GM12878 (cell line): ENCODE measurements around the gene BAG1. TPM values are rescaled to one million over a fixed set of nuclear protein-coding genes. Genes with fewer than 3 reads are reported as not detected.

ENCODE experiments used
- ATF3 ChIP-seq: IDR thresholded peaks from 2 replicates; pipeline ENCODE4 v1.6.1; 2011; ENCODE audit warnings: low read depth, mild to moderate bottlenecking, low read length, moderate library complexity, borderline replicate concordance; ENCODE audit errors: extremely low read depth
- BCL11A ChIP-seq: IDR thresholded peaks from 2 replicates; pipeline ENCODE4 v1.6.1; 2011; ENCODE audit warnings: low read depth, low read length
- CHD4 ChIP-seq: fragments of 200-600 bp; sonication (generic); IDR thresholded peaks from 2 replicates; pipeline ENCODE4 v1.6.1; 2016; ENCODE audit warnings: mild to moderate bottlenecking
- ETV6 ChIP-seq, 2 experiments: fragments of 450-650 bp in 1 of 2; IDR thresholded peaks in 1 of 2; conservative IDR thresholded peaks in 1 of 2; 2 replicates each; pipeline ENCODE4 v1.6.1; 2014; ENCODE audit warnings: antibody characterized with exemption in 1 of 2, borderline replicate concordance in 1 of 2, low read depth in 1 of 2, mild to moderate bottlenecking in 1 of 2, moderate library complexity in 1 of 2
- EZH2 ChIP-seq: IDR thresholded peaks from 2 replicates; pipeline ENCODE4 v1.6.1; 2012; ENCODE audit warnings: low read depth, mild to moderate bottlenecking, control low read depth, inconsistent platforms, low read length, borderline replicate concordance; ENCODE audit not compliant: control insufficient read depth
- HDGF ChIP-seq: fragments of 450-650 bp; IDR thresholded peaks from 2 replicates; pipeline ENCODE4 v1.6.1; 2016; ENCODE audit warnings: antibody characterized with exemption
- MEF2B ChIP-seq: fragments of 450-650 bp; IDR thresholded peaks from 2 replicates; pipeline ENCODE4 v1.6.1; 2018; ENCODE audit warnings: mild to moderate bottlenecking, moderate library complexity; ENCODE audit not compliant: partially characterized antibody, poor library complexity, severe bottlenecking
- NFIC ChIP-seq: IDR thresholded peaks from 2 replicates; pipeline ENCODE4 v1.6.1; 2012; ENCODE audit warnings: low read depth, mild to moderate bottlenecking, inconsistent platforms, low read length, moderate library complexity
- NFXL1 ChIP-seq: fragments of 450-650 bp; IDR thresholded peaks from 2 replicates; pipeline ENCODE4 v1.6.1; 2017; ENCODE audit warnings: antibody characterized with exemption, mild to moderate bottlenecking, borderline replicate concordance
- NFYB ChIP-seq: IDR thresholded peaks from 2 replicates; pipeline ENCODE4 v1.6.1; 2011; ENCODE audit warnings: low read depth, mild to moderate bottlenecking, low read length, improper control_type of control experiment, moderate library complexity; ENCODE audit not compliant: insufficient read depth
- NRF1 ChIP-seq: conservative IDR thresholded peaks from 2 replicates; pipeline ENCODE4 v1.6.1; 2011; ENCODE audit warnings: mild to moderate bottlenecking, low read depth, low read length, improper control_type of control experiment
- PKNOX1 ChIP-seq: fragments of 450-650 bp; IDR thresholded peaks from 2 replicates; pipeline ENCODE4 v1.6.1; 2016; ENCODE audit warnings: mild to moderate bottlenecking
- POLR2AphosphoS2 ChIP-seq: IDR thresholded peaks from 2 replicates; pipeline ENCODE4 v1.6.1; 2011; ENCODE audit warnings: low read depth, mild to moderate bottlenecking, low read length, improper control_type of control experiment, moderate library complexity
- RUNX3 ChIP-seq: IDR thresholded peaks from 2 replicates; pipeline ENCODE4 v1.6.1; 2012; ENCODE audit warnings: low read length, inconsistent platforms
- SIN3A ChIP-seq: IDR thresholded peaks from 2 replicates; pipeline ENCODE4 v1.6.1; 2012; ENCODE audit warnings: low read depth, low read length, improper control_type of control experiment
- YBX1 ChIP-seq: fragments of 450-650 bp; IDR thresholded peaks from 2 replicates; pipeline ENCODE4 v1.6.1; 2016; ENCODE audit warnings: antibody characterized with exemption
- ZNF217 ChIP-seq: fragments of 450-650 bp; IDR thresholded peaks from 2 replicates; pipeline ENCODE4 v1.6.1; 2017; ENCODE audit warnings: antibody characterized with exemption, mild to moderate bottlenecking
- ZSCAN29 ChIP-seq: fragments of 450-650 bp; IDR thresholded peaks from 2 replicates; pipeline ENCODE4 v1.6.1; 2017; ENCODE audit warnings: mild to moderate bottlenecking, moderate library complexity
- polyA plus RNA-seq, 11 experiments: library from polyadenylated mRNA; depleted of rRNA in 4 of 11; unstranded in 6 of 11; stranded (reverse) in 5 of 11; fragments of >200 nt; fragmentation: Nextera tagmentation in 4 of 11; fragmentation: Illumina TruSeq in 1 of 11; extraction: Ambion mirVana in 4 of 11; extraction: Trizol in 1 of 11; gene quantifications; 1 replicate in 1 of 11; 2 replicates in 10 of 11; pipeline versions ENCODE4 v1.2.1 to v1.2.3, GENCODE V29; 2011 to 2016; ENCODE audit warnings: inconsistent platforms in 2 of 11, missing spikeins in 2 of 11, low read depth in 1 of 11
- total RNA-seq, 4 experiments: library from RNA; depleted of rRNA in 3 of 4; stranded (reverse); fragments of >200 nt in 3 of 4; fragmentation: Illumina TruSeq in 1 of 4; extraction: Trizol in 1 of 4; gene quantifications; 2 replicates each; pipeline versions ENCODE4 v1.2.1 to v1.2.3, GENCODE V29; 2013 to 2021
- TF ChIP-seq, protein P1 (sequence below): fragments of 450-650 bp; IDR thresholded peaks from 2 replicates; pipeline ENCODE4 v1.6.1; 2017; ENCODE audit warnings: mild to moderate bottlenecking, moderate library complexity
- TF ChIP-seq, protein P2 (sequence below): fragments of 450-650 bp; IDR thresholded peaks from 2 replicates; pipeline ENCODE4 v1.6.1; 2017; ENCODE audit warnings: mild to moderate bottlenecking
- TF ChIP-seq, protein P3 (sequence below): fragments of 450-650 bp; formaldehyde crosslinking; IDR thresholded peaks from 2 replicates; pipeline ENCODE4 v1.4.0; 2022; ENCODE audit warnings: mild to moderate bottlenecking, moderate library complexity

The BAG1 gene
- total and polyA plus RNA-seq, 10 of the 15 experiments (the other 5 are each of a cell fraction or from before 2014, with no cell fraction given): 11.6 to 135 (median 68.9) TPM

- TF ChIP-seq, protein P1, sequence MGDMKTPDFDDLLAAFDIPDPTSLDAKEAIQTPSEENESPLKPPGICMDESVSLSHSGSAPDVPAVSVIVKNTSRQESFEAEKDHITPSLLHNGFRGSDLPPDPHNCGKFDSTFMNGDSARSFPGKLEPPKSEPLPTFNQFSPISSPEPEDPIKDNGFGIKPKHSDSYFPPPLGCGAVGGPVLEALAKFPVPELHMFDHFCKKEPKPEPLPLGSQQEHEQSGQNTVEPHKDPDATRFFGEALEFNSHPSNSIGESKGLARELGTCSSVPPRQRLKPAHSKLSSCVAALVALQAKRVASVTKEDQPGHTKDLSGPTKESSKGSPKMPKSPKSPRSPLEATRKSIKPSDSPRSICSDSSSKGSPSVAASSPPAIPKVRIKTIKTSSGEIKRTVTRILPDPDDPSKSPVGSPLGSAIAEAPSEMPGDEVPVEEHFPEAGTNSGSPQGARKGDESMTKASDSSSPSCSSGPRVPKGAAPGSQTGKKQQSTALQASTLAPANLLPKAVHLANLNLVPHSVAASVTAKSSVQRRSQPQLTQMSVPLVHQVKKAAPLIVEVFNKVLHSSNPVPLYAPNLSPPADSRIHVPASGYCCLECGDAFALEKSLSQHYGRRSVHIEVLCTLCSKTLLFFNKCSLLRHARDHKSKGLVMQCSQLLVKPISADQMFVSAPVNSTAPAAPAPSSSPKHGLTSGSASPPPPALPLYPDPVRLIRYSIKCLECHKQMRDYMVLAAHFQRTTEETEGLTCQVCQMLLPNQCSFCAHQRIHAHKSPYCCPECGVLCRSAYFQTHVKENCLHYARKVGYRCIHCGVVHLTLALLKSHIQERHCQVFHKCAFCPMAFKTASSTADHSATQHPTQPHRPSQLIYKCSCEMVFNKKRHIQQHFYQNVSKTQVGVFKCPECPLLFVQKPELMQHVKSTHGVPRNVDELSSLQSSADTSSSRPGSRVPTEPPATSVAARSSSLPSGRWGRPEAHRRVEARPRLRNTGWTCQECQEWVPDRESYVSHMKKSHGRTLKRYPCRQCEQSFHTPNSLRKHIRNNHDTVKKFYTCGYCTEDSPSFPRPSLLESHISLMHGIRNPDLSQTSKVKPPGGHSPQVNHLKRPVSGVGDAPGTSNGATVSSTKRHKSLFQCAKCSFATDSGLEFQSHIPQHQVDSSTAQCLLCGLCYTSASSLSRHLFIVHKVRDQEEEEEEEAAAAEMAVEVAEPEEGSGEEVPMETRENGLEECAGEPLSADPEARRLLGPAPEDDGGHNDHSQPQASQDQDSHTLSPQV: no peak
- no peak for TF ChIP-seq ZNF217
- no peak for TF ChIP-seq ATF3
- no peak for TF ChIP-seq NRF1
- TF ChIP-seq BCL11A: no peak
- no peak for TF ChIP-seq ETV6 (conservative IDR thresholded peaks at IDR 0.05 in 1 of 2, IDR thresholded peaks at IDR 0.05 in 1 of 2; ENCODE audit: borderline replicate concordance in 1 of 2, low read depth in 1 of 2)
- TF ChIP-seq, protein P2, sequence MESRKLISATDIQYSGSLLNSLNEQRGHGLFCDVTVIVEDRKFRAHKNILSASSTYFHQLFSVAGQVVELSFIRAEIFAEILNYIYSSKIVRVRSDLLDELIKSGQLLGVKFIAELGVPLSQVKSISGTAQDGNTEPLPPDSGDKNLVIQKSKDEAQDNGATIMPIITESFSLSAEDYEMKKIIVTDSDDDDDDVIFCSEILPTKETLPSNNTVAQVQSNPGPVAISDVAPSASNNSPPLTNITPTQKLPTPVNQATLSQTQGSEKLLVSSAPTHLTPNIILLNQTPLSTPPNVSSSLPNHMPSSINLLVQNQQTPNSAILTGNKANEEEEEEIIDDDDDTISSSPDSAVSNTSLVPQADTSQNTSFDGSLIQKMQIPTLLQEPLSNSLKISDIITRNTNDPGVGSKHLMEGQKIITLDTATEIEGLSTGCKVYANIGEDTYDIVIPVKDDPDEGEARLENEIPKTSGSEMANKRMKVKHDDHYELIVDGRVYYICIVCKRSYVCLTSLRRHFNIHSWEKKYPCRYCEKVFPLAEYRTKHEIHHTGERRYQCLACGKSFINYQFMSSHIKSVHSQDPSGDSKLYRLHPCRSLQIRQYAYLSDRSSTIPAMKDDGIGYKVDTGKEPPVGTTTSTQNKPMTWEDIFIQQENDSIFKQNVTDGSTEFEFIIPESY: no peak
- no peak for TF ChIP-seq SIN3A
- no peak for TF ChIP-seq NFXL1
- TF ChIP-seq PKNOX1: no peak
- no peak for TF ChIP-seq NFIC
- TF ChIP-seq CHD4: no peak
- no peak for TF ChIP-seq ZSCAN29
- TF ChIP-seq POLR2AphosphoS2: 0 out of 2 replicates have a peak, but pooled peaks have one; percentile 39
- TF ChIP-seq RUNX3: peak; percentile 53
- TF ChIP-seq HDGF: no peak
- TF ChIP-seq NFYB: no peak
- no peak for TF ChIP-seq YBX1
- TF ChIP-seq, protein P3, sequence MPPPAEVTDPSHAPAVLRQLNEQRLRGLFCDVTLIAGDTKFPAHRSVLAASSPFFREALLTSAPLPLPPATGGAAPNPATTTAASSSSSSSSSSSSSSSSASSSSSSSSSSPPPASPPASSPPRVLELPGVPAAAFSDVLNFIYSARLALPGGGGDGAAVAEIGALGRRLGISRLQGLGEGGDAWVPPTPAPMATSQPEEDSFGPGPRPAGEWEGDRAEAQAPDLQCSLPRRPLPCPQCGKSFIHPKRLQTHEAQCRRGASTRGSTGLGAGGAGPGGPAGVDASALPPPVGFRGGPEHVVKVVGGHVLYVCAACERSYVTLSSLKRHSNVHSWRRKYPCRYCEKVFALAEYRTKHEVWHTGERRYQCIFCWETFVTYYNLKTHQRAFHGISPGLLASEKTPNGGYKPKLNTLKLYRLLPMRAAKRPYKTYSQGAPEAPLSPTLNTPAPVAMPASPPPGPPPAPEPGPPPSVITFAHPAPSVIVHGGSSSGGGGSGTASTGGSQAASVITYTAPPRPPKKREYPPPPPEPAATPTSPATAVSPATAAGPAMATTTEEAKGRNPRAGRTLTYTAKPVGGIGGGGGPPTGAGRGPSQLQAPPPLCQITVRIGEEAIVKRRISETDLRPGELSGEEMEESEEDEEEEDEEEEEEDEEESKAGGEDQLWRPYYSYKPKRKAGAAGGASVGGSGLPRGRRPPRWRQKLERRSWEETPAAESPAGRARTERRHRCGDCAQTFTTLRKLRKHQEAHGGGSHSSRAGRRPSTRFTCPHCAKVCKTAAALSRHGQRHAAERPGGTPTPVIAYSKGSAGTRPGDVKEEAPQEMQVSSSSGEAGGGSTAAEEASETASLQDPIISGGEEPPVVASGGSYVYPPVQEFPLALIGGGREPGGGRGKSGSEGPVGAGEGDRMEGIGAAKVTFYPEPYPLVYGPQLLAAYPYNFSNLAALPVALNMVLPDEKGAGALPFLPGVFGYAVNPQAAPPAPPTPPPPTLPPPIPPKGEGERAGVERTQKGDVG (CRISPR knock-in tag): no peak
- TF ChIP-seq MEF2B: no peak
- no peak for TF ChIP-seq EZH2
These were observed 31.1 kb upstream of the BAG1 start (continued) for GRCh38 chr9:33295571-33295970.
